ENCODE measurements around the gene RNFT2.

The RNFT2 gene

DNA sequence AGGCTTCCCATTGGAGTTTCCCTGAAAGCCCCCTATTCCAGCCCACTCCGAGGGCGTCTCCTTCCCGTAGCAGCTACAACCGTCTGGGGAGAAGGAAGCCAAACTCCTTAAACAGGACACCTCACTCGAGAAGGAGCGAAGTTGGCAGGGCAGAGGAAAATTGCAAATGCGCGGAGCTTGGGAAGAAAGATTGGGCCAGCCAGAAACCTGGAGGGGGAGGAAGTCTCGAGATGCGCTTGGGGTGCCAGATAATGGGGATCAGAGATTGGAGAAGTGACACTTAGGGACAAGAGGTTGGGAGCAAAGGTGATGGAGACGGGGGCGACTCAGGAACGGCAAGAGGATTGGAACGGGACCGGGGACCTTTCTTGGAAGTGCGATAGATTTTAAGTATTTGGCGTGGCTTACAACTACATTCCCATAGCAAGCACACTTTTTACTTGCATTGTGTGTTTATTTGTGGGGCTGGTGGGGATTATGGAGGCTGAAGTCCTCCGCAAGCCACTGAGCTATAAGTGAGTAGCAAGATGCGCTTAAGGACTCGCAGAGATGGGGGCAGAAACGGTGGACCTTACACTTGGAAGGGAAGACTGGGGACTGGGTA, 142.2 kb downstream of the RNFT2 start:
- DNase-seq, result no peak

DNA sequence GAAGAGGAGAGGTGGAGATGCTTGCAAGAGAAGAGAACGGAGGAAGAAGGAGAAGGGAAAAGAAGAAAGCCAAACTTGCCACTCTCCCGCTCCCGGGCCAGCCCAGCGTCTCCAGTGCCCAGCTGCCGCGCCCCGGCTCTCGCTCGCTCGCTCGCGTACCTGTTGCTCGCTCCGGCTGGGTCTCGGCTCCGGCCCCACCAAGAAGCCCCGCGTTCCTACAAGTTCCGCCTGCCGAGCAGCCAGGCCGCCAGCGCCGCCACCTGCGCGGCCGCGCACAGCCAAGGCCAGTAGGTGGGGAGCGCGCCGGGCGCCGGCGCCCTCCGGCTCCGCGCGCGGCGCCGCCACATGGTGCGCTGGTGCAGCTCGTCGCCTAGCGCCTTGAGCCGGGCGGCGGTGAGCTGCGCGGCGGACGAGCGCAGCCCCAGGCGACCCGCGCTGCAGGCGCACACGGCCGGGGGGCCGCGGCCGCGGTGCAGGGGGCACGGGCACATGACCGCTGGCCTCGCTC, 142.8 kb downstream of the RNFT2 start:
- DNase-seq, result peak; percentile 77

- peak; percentile 69 for DNase-seq
Observed at GRCh38 chr12:116881325-116881876, 143.3 kb downstream of the RNFT2 start, which contains the start of gene HRK. Gene HRK, minus strand, starts transcription at chr12:116881441. Its CDS starts 134 bp downstream, at chr12:116881307.

GRCh38 chr12:116881877-116882507, 143.9 kb downstream of the RNFT2 start:
- DNase-seq, result no peak

GRCh38 chr12:116882742-116883141, 144.6 kb downstream of the RNFT2 start:
- no peak for DNase-seq

DNA sequence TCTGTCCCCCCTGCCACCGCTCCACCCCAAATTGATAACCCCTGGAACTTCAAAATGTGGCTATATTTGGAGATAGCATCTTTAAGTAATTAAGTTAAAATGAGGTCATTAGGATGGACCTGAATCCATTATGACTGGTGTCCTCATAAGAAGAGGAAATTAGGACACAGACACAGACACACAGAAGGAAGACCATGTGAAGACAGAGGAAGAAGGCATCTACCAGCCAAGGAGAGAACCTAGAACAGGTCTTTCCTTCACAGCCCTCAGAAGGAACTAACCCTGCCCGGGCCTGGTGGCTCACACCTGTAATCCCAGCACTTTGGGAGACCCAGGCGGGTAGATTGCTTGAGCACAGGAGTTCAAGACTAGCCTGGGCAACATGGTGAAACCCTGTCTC, 146.8 kb downstream of the RNFT2 start:
- DNase-seq, result no peak

GRCh38 chr12:116885491-116885890, 147.4 kb downstream of the RNFT2 start:
- no peak for DNase-seq

GRCh38 chr12:116887244-116887643, 149.1 kb downstream of the RNFT2 start:
- no peak for DNase-seq

GRCh38 chr12:116887897-116888296, 149.8 kb downstream of the RNFT2 start:
- no peak for DNase-seq

DNA sequence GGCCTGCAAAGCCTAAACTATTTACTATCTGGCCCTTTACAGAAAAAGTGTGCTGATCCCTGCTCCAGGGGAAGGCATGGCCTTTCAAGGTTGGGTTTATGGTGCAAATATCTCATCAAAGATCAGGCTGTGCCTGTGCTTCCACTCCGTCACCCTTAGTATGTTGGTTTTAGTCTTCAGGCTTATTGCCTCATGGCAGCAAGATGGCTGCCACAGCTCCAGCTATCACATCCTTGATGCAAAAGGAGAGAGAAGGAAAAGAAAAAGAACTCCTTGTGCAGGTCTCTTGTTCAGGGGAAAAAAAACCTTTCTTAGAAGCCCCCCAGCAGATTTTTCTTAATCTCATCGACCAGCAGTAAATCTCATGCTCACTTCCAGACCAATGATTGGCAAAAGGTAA, 152.2 kb downstream of the RNFT2 start:
- DNase-seq, result no peak

DNA sequence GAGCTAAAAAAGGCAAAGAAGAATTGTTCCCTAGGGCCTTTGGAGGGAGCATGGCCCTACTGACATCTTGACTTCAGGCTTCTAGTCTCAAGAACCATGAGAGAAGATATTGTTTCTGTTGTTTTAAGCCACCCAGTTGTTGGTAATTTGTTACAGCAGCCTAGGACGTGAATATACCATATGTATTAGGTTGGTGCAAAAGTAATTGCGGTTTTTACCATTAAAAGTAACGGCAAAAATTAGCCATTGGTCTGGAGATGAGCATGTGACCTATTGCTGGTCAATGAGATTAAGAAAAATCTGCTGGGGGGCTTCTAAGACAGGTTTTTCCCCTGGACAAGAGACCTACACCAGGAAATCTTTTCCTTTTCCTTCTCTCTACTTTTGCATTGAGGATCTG, 152.9 kb downstream of the RNFT2 start:
- no peak for DNase-seq

- no peak for DNase-seq
Observed at GRCh38 chr12:116892349-116893140, 154.4 kb downstream of the RNFT2 start.

GRCh38 chr12:116894913-116895312, 156.8 kb downstream of the RNFT2 start:
- DNase-seq, result no peak

GRCh38 chr12:116896411-116896924, 158.4 kb downstream of the RNFT2 start:
- DNase-seq, result no peak

GRCh38 chr12:116897476-116897875, 159.4 kb downstream of the RNFT2 start:
- no peak for DNase-seq

DNA sequence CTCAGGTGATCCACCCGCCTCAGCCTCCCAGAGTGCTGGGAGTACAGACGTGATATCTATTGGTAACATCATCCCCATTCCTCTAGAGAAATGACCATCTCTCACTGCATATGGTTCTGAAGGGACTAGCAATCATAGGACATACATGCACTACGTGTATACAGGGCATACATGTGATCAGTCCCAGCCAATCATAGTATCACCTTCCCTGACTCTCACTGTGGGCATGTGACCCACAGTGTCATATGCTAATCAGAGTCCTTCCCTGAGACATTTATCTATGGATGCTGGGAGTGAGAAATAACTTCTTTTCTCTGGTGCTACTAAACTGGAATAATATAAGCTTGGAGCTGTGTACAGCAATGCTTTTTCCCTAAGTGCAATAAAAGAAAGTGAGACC, 160.6 kb downstream of the RNFT2 start:
- DNase-seq, result no peak

DNA sequence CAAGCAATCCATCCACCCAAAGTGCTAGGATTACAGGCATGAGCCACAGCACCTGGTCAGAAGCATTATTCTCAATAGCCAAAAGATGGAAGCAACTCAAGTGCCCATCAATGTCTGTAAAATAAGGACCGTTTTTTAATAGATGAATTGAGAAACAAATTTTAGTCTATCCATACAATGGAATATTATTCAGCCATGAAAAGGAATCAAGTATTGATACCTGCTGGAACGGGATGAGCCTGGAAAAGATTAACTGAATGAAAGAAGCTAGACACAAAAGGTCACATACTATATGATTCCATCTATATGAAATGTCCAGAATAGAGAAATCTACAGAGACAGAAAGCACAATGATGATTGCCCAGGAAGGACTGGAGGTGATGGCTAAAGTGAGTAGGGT, 163.5 kb downstream of the RNFT2 start:
- DNase-seq, result no peak
